K562 (cell line): Measurements from ENCODE around the gene PI4K2B. TPM values are rescaled to one million over a fixed set of nuclear protein-coding genes. Genes with fewer than 3 reads are reported as not detected.

Source experiments
- ADNP ChIP-seq: fragments of 200-800 bp; sonication (Bioruptor generic); IDR thresholded peaks from 2 replicates; pipeline ENCODE4 v1.6.1; 2016; ENCODE audit warnings: missing genetic modification characterization, missing compliant biosample characterization
- ARID1B ChIP-seq: fragments of 450-650 bp; IDR thresholded peaks from 2 replicates; pipeline ENCODE4 v1.6.1; 2016; ENCODE audit warnings: antibody characterized with exemption, mild to moderate bottlenecking, inconsistent platforms
- ARNT ChIP-seq, 2 experiments: fragments of 450-650 bp; IDR thresholded peaks; 2 replicates each; pipeline ENCODE4 v1.6.1; 2016; ENCODE audit warnings: mild to moderate bottlenecking in 1 of 2
- CSDE1 ChIP-seq, 2 experiments: fragments of 450-650 bp; IDR thresholded peaks; 2 replicates each; pipeline ENCODE4 v1.6.1; 2016; ENCODE audit warnings: mild to moderate bottlenecking in 1 of 2
- EZH2 ChIP-seq: IDR thresholded peaks from 2 replicates; pipeline ENCODE4 v1.6.1; 2012; ENCODE audit warnings: low read depth, mild to moderate bottlenecking, inconsistent platforms, low read length, borderline replicate concordance
- HMG20B ChIP-seq: fragments of 250-450 bp; sonication (Bioruptor Pico); IDR thresholded peaks from 2 replicates; pipeline ENCODE4 v1.5.0; 2021; ENCODE audit warnings: mild to moderate bottlenecking
- HNRNPL ChIP-seq: fragments of 200-400 bp; formaldehyde crosslinking; IDR thresholded peaks from 2 replicates; pipeline ENCODE4 v1.6.1; 2017; ENCODE audit warnings: low read depth, mild to moderate bottlenecking, low read length
- HNRNPLL ChIP-seq: fragments of 200-400 bp; formaldehyde crosslinking; IDR thresholded peaks from 2 replicates; pipeline ENCODE4 v1.6.1; 2017; ENCODE audit warnings: low read length, low read depth, mild to moderate bottlenecking; ENCODE audit not compliant: poor library complexity, severe bottlenecking
- KDM1A ChIP-seq, 2 experiments: fragments of 450-650 bp; IDR thresholded peaks; 2 replicates each; pipeline ENCODE4 v1.6.1; 2016; ENCODE audit warnings: mild to moderate bottlenecking in 2 of 2
- KLF13 ChIP-seq: fragments of 450-650 bp; IDR thresholded peaks from 2 replicates; pipeline ENCODE4 v1.6.1; 2016; ENCODE audit warnings: missing genetic modification characterization, low read depth, mild to moderate bottlenecking, missing compliant biosample characterization, moderate library complexity, borderline replicate concordance
- MCM2 ChIP-seq: fragments of 450-650 bp; IDR thresholded peaks from 2 replicates; pipeline ENCODE4 v1.6.1; 2017; ENCODE audit warnings: low read depth, mild to moderate bottlenecking
- NCOR1 ChIP-seq: fragments of 450-650 bp; IDR thresholded peaks from 2 replicates; pipeline ENCODE4 v1.6.1; 2016; ENCODE audit warnings: mild to moderate bottlenecking, moderate library complexity
- NR2C2 ChIP-seq, 2 experiments: fragments of 200-800 bp in 1 of 2; sonication (Bioruptor generic) in 1 of 2; sonication (generic) in 1 of 2; formaldehyde crosslinking in 1 of 2; IDR thresholded peaks; 2 replicates each; pipeline versions ENCODE4 v1.6.1 to v1.8.0; 2016 to 2022; ENCODE audit warnings: mild to moderate bottlenecking in 1 of 2, missing compliant biosample characterization in 1 of 2, missing genetic modification characterization in 1 of 2, missing genetic modification reagents in 1 of 2
- POLR2AphosphoS2 ChIP-seq: IDR thresholded peaks from 2 replicates; pipeline ENCODE4 v1.6.1; 2012; ENCODE audit warnings: low read length, improper control_type of control experiment
- PTBP1 ChIP-seq: fragments of 200-400 bp; formaldehyde crosslinking; IDR thresholded peaks from 2 replicates; pipeline ENCODE4 v1.6.1; 2017; ENCODE audit warnings: low read depth, low read length
- SMARCC2 ChIP-seq: fragments of 450-650 bp; IDR thresholded peaks from 2 replicates; pipeline ENCODE4 v1.6.1; 2017; ENCODE audit warnings: antibody characterized with exemption, moderate library complexity, mild to moderate bottlenecking, low read depth
- ZNF354B ChIP-seq: fragments of 250-450 bp; sonication (Bioruptor Pico); IDR thresholded peaks from 2 replicates; pipeline ENCODE4 v1.4.0; 2020
- ZNF644 ChIP-seq: fragments of 200-800 bp; sonication (Bioruptor generic); IDR thresholded peaks from 2 replicates; pipeline ENCODE4 v1.6.1; 2016; ENCODE audit warnings: low read depth, missing genetic modification characterization, missing compliant biosample characterization
- polyA plus RNA-seq, 8 experiments: library from polyadenylated mRNA; depleted of rRNA in 4 of 8; stranded (reverse) in 5 of 8; unstranded in 3 of 8; fragments of >200 nt; fragmentation: Nextera tagmentation in 2 of 8; fragmentation: Illumina TruSeq in 1 of 8; extraction: Ambion mirVana in 2 of 8; extraction: Trizol in 1 of 8; gene quantifications; 2 replicates each; pipeline versions ENCODE4 v1.2.1 to v1.2.3, GENCODE V29; 2011 to 2014; ENCODE audit warnings: inconsistent platforms in 1 of 8, missing spikeins in 1 of 8
- total RNA-seq, 7 experiments: library from RNA; depleted of rRNA in 6 of 7; stranded (reverse); fragments of >200 nt in 6 of 7; fragmentation: Illumina TruSeq in 2 of 7; extraction: Trizol in 2 of 7; gene quantifications; 2 replicates each; pipeline versions ENCODE4 v1.2.1 to v1.2.3, GENCODE V29; 2011 to 2021; ENCODE audit warnings: low replicate concordance in 1 of 7
- TF ChIP-seq, protein P1 (sequence below): fragments of 450-650 bp; conservative IDR thresholded peaks from 2 replicates; pipeline ENCODE4 v1.6.1; 2016; ENCODE audit warnings: missing genetic modification characterization, low read depth, mild to moderate bottlenecking, missing compliant biosample characterization, moderate library complexity
- TF ChIP-seq, protein P2 (sequence below), 2 experiments: fragments of 450-650 bp in 1 of 2; IDR thresholded peaks; 2 replicates each; pipeline ENCODE4 v1.6.1; 2011 to 2017; ENCODE audit warnings: low read depth in 2 of 2, antibody characterized with exemption in 1 of 2, borderline replicate concordance in 1 of 2, low read length in 1 of 2, mild to moderate bottlenecking in 1 of 2, mixed read lengths in 1 of 2; ENCODE audit not compliant: control insufficient read depth in 1 of 2
- TF ChIP-seq, protein P3 (sequence below): sonication (generic); formaldehyde crosslinking; IDR thresholded peaks from 2 replicates; pipeline ENCODE4 v1.8.1; 2023; ENCODE audit warnings: mild to moderate bottlenecking, missing genetic modification reagents

The PI4K2B gene
- total and polyA plus RNA-seq, 9 of the 15 experiments (the other 6 are each of a cell fraction or from before 2014, with no cell fraction given): 4.5 to 21.4 (median 16.5) TPM

DNA sequence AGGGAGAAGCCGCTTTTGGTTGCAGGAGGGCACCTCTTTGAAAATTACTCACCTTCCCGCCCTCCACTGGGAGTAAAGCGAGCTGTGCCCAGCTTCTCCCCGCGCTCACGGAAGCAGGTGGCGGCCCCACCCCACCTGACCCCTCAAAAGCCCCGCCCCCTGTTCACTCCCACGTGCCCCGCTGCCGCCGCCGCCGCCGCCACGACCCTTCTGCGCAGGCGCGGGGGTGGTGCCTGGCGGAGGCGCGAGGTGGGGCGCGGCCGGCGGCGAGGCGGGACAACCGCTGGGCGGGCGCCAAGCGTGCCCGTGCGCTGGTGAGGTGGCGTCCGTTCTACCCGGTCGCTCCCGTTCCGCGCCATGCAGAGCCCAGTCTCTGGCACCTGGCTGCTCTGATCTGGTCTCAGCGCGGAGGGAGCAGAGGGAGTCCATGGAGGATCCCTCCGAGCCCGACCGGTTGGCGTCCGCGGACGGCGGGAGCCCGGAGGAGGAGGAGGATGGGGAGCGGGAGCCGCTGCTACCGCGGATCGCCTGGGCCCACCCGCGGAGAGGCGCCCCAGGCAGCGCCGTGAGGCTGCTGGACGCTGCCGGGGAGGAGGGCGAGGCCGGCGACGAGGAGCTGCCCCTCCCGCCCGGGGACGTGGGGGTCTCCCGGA lies at the start of gene PI4K2B (continued):
- TF ChIP-seq NR2C2 (CRISPR knock-in tag; IDR thresholded peaks at IDR 0.05): no peak
- TF ChIP-seq NR2C2 (tag; IDR thresholded peaks at IDR 0.05): peak; percentile 53; the same call in 1 of the 2 replicates
- no peak for TF ChIP-seq HNRNPLL
- no peak for TF ChIP-seq ARID1B
- TF ChIP-seq HNRNPL: peak; percentile 68
- no peak for TF ChIP-seq POLR2AphosphoS2
- TF ChIP-seq, protein P1, sequence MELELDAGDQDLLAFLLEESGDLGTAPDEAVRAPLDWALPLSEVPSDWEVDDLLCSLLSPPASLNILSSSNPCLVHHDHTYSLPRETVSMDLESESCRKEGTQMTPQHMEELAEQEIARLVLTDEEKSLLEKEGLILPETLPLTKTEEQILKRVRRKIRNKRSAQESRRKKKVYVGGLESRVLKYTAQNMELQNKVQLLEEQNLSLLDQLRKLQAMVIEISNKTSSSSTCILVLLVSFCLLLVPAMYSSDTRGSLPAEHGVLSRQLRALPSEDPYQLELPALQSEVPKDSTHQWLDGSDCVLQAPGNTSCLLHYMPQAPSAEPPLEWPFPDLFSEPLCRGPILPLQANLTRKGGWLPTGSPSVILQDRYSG (tag): no peak
- TF ChIP-seq ADNP (tag): no peak
- no peak for TF ChIP-seq KLF13 (tag)
- TF ChIP-seq KDM1A (IDR thresholded peaks at IDR 0.05): no peak
- no peak for TF ChIP-seq ZNF354B (CRISPR knock-in tag)
- no peak; the same call in 1 of the 2 replicates for TF ChIP-seq NCOR1
- TF ChIP-seq CSDE1 (IDR thresholded peaks at IDR 0.05): no peak
- no peak for TF ChIP-seq HMG20B (CRISPR knock-in tag)
- TF ChIP-seq, protein P2, sequence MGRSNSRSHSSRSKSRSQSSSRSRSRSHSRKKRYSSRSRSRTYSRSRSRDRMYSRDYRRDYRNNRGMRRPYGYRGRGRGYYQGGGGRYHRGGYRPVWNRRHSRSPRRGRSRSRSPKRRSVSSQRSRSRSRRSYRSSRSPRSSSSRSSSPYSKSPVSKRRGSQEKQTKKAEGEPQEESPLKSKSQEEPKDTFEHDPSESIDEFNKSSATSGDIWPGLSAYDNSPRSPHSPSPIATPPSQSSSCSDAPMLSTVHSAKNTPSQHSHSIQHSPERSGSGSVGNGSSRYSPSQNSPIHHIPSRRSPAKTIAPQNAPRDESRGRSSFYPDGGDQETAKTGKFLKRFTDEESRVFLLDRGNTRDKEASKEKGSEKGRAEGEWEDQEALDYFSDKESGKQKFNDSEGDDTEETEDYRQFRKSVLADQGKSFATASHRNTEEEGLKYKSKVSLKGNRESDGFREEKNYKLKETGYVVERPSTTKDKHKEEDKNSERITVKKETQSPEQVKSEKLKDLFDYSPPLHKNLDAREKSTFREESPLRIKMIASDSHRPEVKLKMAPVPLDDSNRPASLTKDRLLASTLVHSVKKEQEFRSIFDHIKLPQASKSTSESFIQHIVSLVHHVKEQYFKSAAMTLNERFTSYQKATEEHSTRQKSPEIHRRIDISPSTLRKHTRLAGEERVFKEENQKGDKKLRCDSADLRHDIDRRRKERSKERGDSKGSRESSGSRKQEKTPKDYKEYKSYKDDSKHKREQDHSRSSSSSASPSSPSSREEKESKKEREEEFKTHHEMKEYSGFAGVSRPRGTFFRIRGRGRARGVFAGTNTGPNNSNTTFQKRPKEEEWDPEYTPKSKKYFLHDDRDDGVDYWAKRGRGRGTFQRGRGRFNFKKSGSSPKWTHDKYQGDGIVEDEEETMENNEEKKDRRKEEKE (IDR thresholded peaks at IDR 0.05; ENCODE audit: borderline replicate concordance in 1 of 2, control insufficient read depth in 1 of 2, low read depth in 2 of 2, low read length in 1 of 2): no peak
- TF ChIP-seq, protein P3, sequence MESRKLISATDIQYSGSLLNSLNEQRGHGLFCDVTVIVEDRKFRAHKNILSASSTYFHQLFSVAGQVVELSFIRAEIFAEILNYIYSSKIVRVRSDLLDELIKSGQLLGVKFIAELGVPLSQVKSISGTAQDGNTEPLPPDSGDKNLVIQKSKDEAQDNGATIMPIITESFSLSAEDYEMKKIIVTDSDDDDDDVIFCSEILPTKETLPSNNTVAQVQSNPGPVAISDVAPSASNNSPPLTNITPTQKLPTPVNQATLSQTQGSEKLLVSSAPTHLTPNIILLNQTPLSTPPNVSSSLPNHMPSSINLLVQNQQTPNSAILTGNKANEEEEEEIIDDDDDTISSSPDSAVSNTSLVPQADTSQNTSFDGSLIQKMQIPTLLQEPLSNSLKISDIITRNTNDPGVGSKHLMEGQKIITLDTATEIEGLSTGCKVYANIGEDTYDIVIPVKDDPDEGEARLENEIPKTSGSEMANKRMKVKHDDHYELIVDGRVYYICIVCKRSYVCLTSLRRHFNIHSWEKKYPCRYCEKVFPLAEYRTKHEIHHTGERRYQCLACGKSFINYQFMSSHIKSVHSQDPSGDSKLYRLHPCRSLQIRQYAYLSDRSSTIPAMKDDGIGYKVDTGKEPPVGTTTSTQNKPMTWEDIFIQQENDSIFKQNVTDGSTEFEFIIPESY (CRISPR knock-in tag): no peak; the same call in 1 of the 2 replicates
- no peak for TF ChIP-seq EZH2
- TF ChIP-seq SMARCC2: no peak
- no peak for TF ChIP-seq PTBP1
- no peak for TF ChIP-seq ARNT (IDR thresholded peaks at IDR 0.05)
- TF ChIP-seq MCM2: no peak
- no peak for TF ChIP-seq ZNF644 (tag)
